Panc1 (cell line): Measurements from ENCODE around the gene IFI16.

Source experiments
- CTCF ChIP-seq: fragments of 450-650 bp; IDR thresholded peaks from 2 replicates; pipeline ENCODE4 v1.5.1; 2017; ENCODE audit warnings: mild to moderate bottlenecking
- TCF7L2 ChIP-seq: IDR thresholded peaks from 2 replicates; pipeline ENCODE4 v1.6.1; 2011; ENCODE audit warnings: mild to moderate bottlenecking, low read depth, low read length, inconsistent platforms

DNA sequence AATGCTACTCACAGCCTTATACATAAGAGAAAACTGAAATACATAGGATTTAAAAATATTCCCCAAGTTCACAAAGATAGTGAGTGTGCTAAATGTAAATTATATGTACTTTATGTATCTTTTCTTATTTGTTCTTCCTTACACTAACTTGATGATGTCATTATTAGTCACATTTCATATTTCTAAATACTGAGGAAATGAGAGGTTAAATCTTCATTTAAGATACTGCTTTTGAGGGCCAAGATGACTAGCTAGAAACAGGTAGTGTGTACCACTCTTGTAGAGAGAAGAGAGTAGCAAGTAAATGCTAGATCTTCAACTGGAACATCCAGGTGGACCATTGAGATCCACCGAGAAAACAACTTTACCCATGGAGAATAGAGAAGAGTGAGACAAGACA, 48.5 kb upstream of the IFI16 start:
- TF ChIP-seq CTCF (no peak), TCF7L2 (no peak)
